Activated T-helper 1 cell treated with Interleukin-2 at 50 U/mL for 16 hours (primary cell): ENCODE results near the gene LRP5.

ENCODE experiments used
- DNase-seq: peaks from one replicate; pipeline ENCODE4 v3.0.0-alpha.2; 2020; ENCODE audit warnings: low read depth

The LRP5 gene

GRCh38 chr11:68371171-68372041 is 59.0 kb downstream of the LRP5 start:
- DNase-seq = no peak

- DNase-seq = no peak
Observed at GRCh38 chr11:68372114-68372513, 59.7 kb downstream of the LRP5 start.

- no peak for DNase-seq
Observed at GRCh38 chr11:68372625-68373024, 60.2 kb downstream of the LRP5 start.

GRCh38 chr11:68373189-68373814 is 60.9 kb downstream of the LRP5 start:
- DNase-seq = no peak

GRCh38 chr11:68373815-68374501 is 61.6 kb downstream of the LRP5 start:
- no peak for DNase-seq

- no peak for DNase-seq
Observed at GRCh38 chr11:68374531-68374930, 62.1 kb downstream of the LRP5 start.

- no peak for DNase-seq
Observed at GRCh38 chr11:68375337-68375736, 62.9 kb downstream of the LRP5 start.

- no peak for DNase-seq
Observed at GRCh38 chr11:68375766-68376165, 63.4 kb downstream of the LRP5 start.

GRCh38 chr11:68377389-68377795 is 65.0 kb downstream of the LRP5 start:
- DNase-seq = no peak

GRCh38 chr11:68379206-68379605 is 66.8 kb downstream of the LRP5 start:
- DNase-seq = no peak

- DNase-seq = no peak
Observed at GRCh38 chr11:68380786-68381622, 68.6 kb downstream of the LRP5 start.

- DNase-seq = no peak
Observed at GRCh38 chr11:68381716-68382115, 69.3 kb downstream of the LRP5 start.

GRCh38 chr11:68382358-68382998 is 70.1 kb downstream of the LRP5 start:
- no peak for DNase-seq

GRCh38 chr11:68383976-68384501 is 71.6 kb downstream of the LRP5 start:
- DNase-seq = peak; percentile 25

- no peak for DNase-seq
Observed at GRCh38 chr11:68384530-68385081, 72.2 kb downstream of the LRP5 start.

- no peak for DNase-seq
Observed at GRCh38 chr11:68385128-68385527, 72.7 kb downstream of the LRP5 start.

- DNase-seq = no peak
Observed at GRCh38 chr11:68386331-68386978, 74.1 kb downstream of the LRP5 start.

- no peak for DNase-seq
Observed at GRCh38 chr11:68387840-68388239, 75.4 kb downstream of the LRP5 start.

GRCh38 chr11:68388595-68389198 is 76.3 kb downstream of the LRP5 start:
- no peak for DNase-seq

- DNase-seq = no peak
Observed at GRCh38 chr11:68390315-68390714, 77.9 kb downstream of the LRP5 start.
